PC-3 (cell line): Measurements from ENCODE around the gene GPRC5B. TPM values are rescaled to one million over a fixed set of nuclear protein-coding genes. Genes with fewer than 3 reads are reported as not detected.

Experiments
- ATAC-seq: fragments of 200-7000 bp; cut with Tn5 transposase; 2 replicates; pipeline ENCODE4 v1.9.1; 2020; ENCODE audit warnings: mild to moderate bottlenecking, moderate library complexity
- BruUV-seq: library from RNA; stranded (reverse); fragments of 400-500 nt; replicated peaks from 2 replicates; lab custom pipeline; 2021; lab: Mats Ljungman, UMichigan
- CTCF ChIA-PET: fragments of 300-600 bp; sonication (Branson Sonifier 250); formaldehyde crosslinking; loops from one replicate; lab custom pipeline; 2022; ENCODE audit warnings: antibody characterized with exemption; lab: Charles Lee
- POLR2A ChIA-PET: fragments of 300-600 bp; sonication (Branson Sonifier 250); formaldehyde crosslinking; loops from one replicate; lab custom pipeline; 2022; ENCODE audit warnings: antibody characterized with exemption; ENCODE audit not compliant: unreplicated experiment; lab: Charles Lee
- DNase-seq: peaks from one replicate; pipeline ENCODE4 v3.0.0-alpha.2; 2015
- H2AFZ ChIP-seq: fragments of 300-600 bp; sonication (generic); 2 replicates; pipeline ENCODE4 v1.6.0; 2016; ENCODE audit warnings: antibody characterized with exemption, low read length
- H3F3A ChIP-seq: fragments of 300-600 bp; sonication (generic); one replicate; pipeline ENCODE4 v1.6.0; 2017; ENCODE audit warnings: antibody characterized with exemption, low read length, control low read depth, mild to moderate bottlenecking; ENCODE audit not compliant: unreplicated experiment
- H3K27ac ChIP-seq: fragments of 300-600 bp; sonication (generic); 2 replicates; pipeline ENCODE4 v1.5.1; 2016; ENCODE audit warnings: mild to moderate bottlenecking, low read length
- H3K27me3 ChIP-seq: fragments of 300-600 bp; sonication (generic); 2 replicates; pipeline ENCODE4 v1.6.1; 2016; ENCODE audit warnings: low read length, mixed read lengths
- H3K36me3 ChIP-seq: fragments of 300-600 bp; sonication (generic); 2 replicates; pipeline ENCODE4 v1.6.1; 2016; ENCODE audit warnings: low read depth, mixed run types, low read length, mixed read lengths
- H3K4me1 ChIP-seq: fragments of 300-600 bp; sonication (generic); 2 replicates; pipeline ENCODE4 v1.5.1; 2016; ENCODE audit warnings: low read length; ENCODE audit not compliant: insufficient read depth
- H3K4me2 ChIP-seq: fragments of 300-600 bp; sonication (generic); 2 replicates; pipeline ENCODE4 v1.6.0; 2016; ENCODE audit warnings: low read length
- H3K4me3 ChIP-seq: fragments of 300-600 bp; sonication (generic); 2 replicates; pipeline ENCODE4 v1.5.1; 2016; ENCODE audit warnings: mild to moderate bottlenecking, low read length, mixed read lengths
- H3K79me2 ChIP-seq: fragments of 300-600 bp; sonication (generic); 2 replicates; pipeline ENCODE4 v1.6.1; 2017; ENCODE audit warnings: low read length, mixed read lengths
- H3K9ac ChIP-seq: fragments of 300-600 bp; sonication (generic); 2 replicates; pipeline ENCODE4 v1.6.0; 2016; ENCODE audit warnings: mild to moderate bottlenecking, low read length
- H3K9me2 ChIP-seq: fragments of 300-600 bp; sonication (generic); replicated peaks from 2 replicates; pipeline ENCODE4 v1.6.1; 2016; ENCODE audit warnings: mixed run types, low read length, mixed read lengths
- H3K9me3 ChIP-seq: fragments of 300-600 bp; sonication (generic); 2 replicates; pipeline ENCODE4 v1.6.1; 2016; ENCODE audit warnings: low read length, mixed read lengths
- H4K20me1 ChIP-seq: fragments of 300-600 bp; sonication (generic); 2 replicates; pipeline ENCODE4 v1.6.1; 2016; ENCODE audit warnings: low read length, mixed read lengths
- CTCF ChIP-seq: fragments of 300-600 bp; sonication (generic); conservative IDR thresholded peaks from 2 replicates; pipeline ENCODE4 v1.5.1; 2017; ENCODE audit warnings: antibody characterized with exemption, low read depth, mild to moderate bottlenecking, low read length
- EZH2 ChIP-seq: fragments of 300-600 bp; sonication (generic); IDR thresholded peaks from one replicate; pipeline ENCODE4 v1.6.1; 2017; ENCODE audit warnings: antibody characterized with exemption, mild to moderate bottlenecking, low read length; ENCODE audit not compliant: unreplicated experiment
- EZH2phosphoT487 ChIP-seq: fragments of 300-600 bp; sonication (generic); IDR thresholded peaks from 2 replicates; pipeline ENCODE4 v1.6.1; 2018; ENCODE audit warnings: mild to moderate bottlenecking, antibody characterized with exemption, low read length, borderline replicate concordance
- intact Hi-C: fragments of 100-400 bp; cut with micrococcal nuclease; formaldehyde crosslinking; loops from 2 replicates; pipeline ENCODE4 v1.9.0; 2023
- total RNA-seq: library from RNA; depleted of rRNA; stranded (reverse); fragments of >200 nt; gene quantifications from 2 replicates; pipeline ENCODE4 v1.2.3, GENCODE V29; 2014

Gene GPRC5B
- total RNA-seq, 1 experiment from 2014 or later, result 5.5 TPM

GRCh38 chr16:19911747-19912454, 27.3 kb upstream of the GPRC5B start:
- ATAC-seq, result no peak
- H3K9ac ChIP-seq, result no peak overlapping the region

GRCh38 chr16:19911204-19911603, 26.6 kb upstream of the GPRC5B start:
- BruUV-seq, result no TSS peak
- ChIA-PET POLR2A (no interaction called here), CTCF (no interaction called here)
- no peaks in the 10 kb centered on the region for H4K20me1 ChIP-seq
- H3K4me2 ChIP-seq, result no peak overlapping the region
- H3F3A ChIP-seq, result no peaks in the 10 kb centered on the region
- DNase-seq (no peak), ATAC-seq (no peak)
- H2AFZ ChIP-seq, result no peak overlapping the region
- no peak overlapping the region for H3K4me3 ChIP-seq
- H3K27me3 ChIP-seq, result peaks cover 2% of the 10 kb centered on the region
- H3K9ac ChIP-seq, result no peak overlapping the region
- no peaks in the 10 kb centered on the region for H3K79me2 ChIP-seq
- no peak overlapping the region for H3K27ac ChIP-seq
- intact Hi-C loops, result no loop called here
- H3K9me3 ChIP-seq, result no peaks in the 10 kb centered on the region
- TF ChIP-seq EZH2phosphoT487, result no peak
- no peak for TF ChIP-seq CTCF
- TF ChIP-seq EZH2, result no peak
- H3K4me1 ChIP-seq, result no peaks in the 10 kb centered on the region
- H3K9me2 ChIP-seq, result no peaks in the 10 kb centered on the region
- no peaks in the 10 kb centered on the region for H3K36me3 ChIP-seq

More at GRCh38 chr16:19911747-19912454, 27.3 kb upstream of the GPRC5B start:
- BruUV-seq, result no TSS peak
- no peak overlapping the region for H3K27ac ChIP-seq
- no peak overlapping the region for H3K4me2 ChIP-seq
- no peaks in the 10 kb centered on the region for H3K4me1 ChIP-seq
- H3K27me3 ChIP-seq, result peaks cover 5% of the 10 kb centered on the region
- POLR2A ChIA-PET, result no interaction called here
- H3K36me3 ChIP-seq, result no peaks in the 10 kb centered on the region
- no peaks in the 10 kb centered on the region for H3K9me2 ChIP-seq
- no peaks in the 10 kb centered on the region for H3K79me2 ChIP-seq
- no peak overlapping the region for H3K4me3 ChIP-seq
- no peak for DNase-seq
- no peaks in the 10 kb centered on the region for H3K9me3 ChIP-seq
- H3F3A ChIP-seq, result no peaks in the 10 kb centered on the region
- CTCF ChIA-PET, result interaction anchor here (0.6 kb wide), 1 partner anchor 328 kb away, joined by 3 read pairs; no protein-coding TSS in a partner anchor
- no peaks in the 10 kb centered on the region for H4K20me1 ChIP-seq
- no peak for TF ChIP-seq EZH2phosphoT487
- no peak for TF ChIP-seq EZH2
- TF ChIP-seq CTCF, result no peak
- H2AFZ ChIP-seq, result no peak overlapping the region
- intact Hi-C loops, result no loop called here

- Histone ChIP-seq H3K4me3 (no peak overlapping the region), H3K9me3 (no peaks in the 10 kb centered on the region), H3K4me2 (no peak overlapping the region), H3K27ac (no peak overlapping the region), H3K9me2 (no peaks in the 10 kb centered on the region), H2AFZ (no peak overlapping the region), H3K9ac (no peak overlapping the region), H3K79me2 (no peaks in the 10 kb centered on the region), H3K36me3 (no peaks in the 10 kb centered on the region), H3K4me1 (no peaks in the 10 kb centered on the region), H4K20me1 (no peaks in the 10 kb centered on the region), H3K27me3 (no peaks in the 10 kb centered on the region), H3F3A (no peaks in the 10 kb centered on the region)
- CTCF ChIA-PET, result no interaction called here
- POLR2A ChIA-PET, result no interaction called here
- no TSS peak for BruUV-seq
- DNase-seq (no peak), ATAC-seq (no peak)
- no peak for TF ChIP-seq CTCF
- TF ChIP-seq EZH2phosphoT487, result no peak
- no peak for TF ChIP-seq EZH2
- intact Hi-C loops, result loop anchor here (10.0 kb wide), 1 partner anchor 65 kb away; no protein-coding TSS in a partner anchor
Observed at GRCh38 chr16:19909750-19910322, 25.2 kb upstream of the GPRC5B start.
